HepG2 (cell line): ENCODE data around the gene CDX1. TPM values are rescaled to one million over a fixed set of nuclear protein-coding genes. Genes with fewer than 3 reads are reported as not detected.

Experiments used
- ATAC-seq: fragments of 200-7000 bp; cut with Tn5 transposase; 3 replicates; pipeline ENCODE4 v1.9.1; 2020; ENCODE audit warnings: mild to moderate bottlenecking, moderate library complexity
- BruUV-seq: library from RNA; stranded (reverse); fragments of 400-500 nt; replicated peaks from 2 replicates; lab custom pipeline; 2021; lab: Mats Ljungman, UMichigan
- CTCF ChIA-PET: fragments of 300-600 bp; formaldehyde crosslinking; extraction: SDS; loops from one replicate; lab custom pipeline; 2021; ENCODE audit warnings: low total read pairs, inconsistent platforms, low intra/inter-chr PET ratio; lab: Yijun Ruan, JAX
- POLR2A ChIA-PET: fragments of 350-600 bp; sonication (Branson Sonifier 250); formaldehyde crosslinking; loops from one replicate; lab custom pipeline; 2020; ENCODE audit warnings: antibody characterized with exemption, inconsistent platforms; lab: Yijun Ruan, JAX
- DNase-seq: peaks from one replicate; pipeline ENCODE4 v3.0.0-alpha.2; 2015; ENCODE audit warnings: low spot score
- FAIRE-seq: peaks from 3 replicates; lab custom pipeline; 2011; peaks lifted over from hg19 to GRCh38; lab: Jason Lieb, UNC
- H2AFZ ChIP-seq: one replicate; pipeline ENCODE4 v1.6.1; 2011; ENCODE audit warnings: low read length, inconsistent platforms
- H3K27ac ChIP-seq: fragments of 300-600 bp; 3 replicates; pipeline ENCODE4 v1.8.0; 2011; ENCODE audit warnings: mixed run types, mild to moderate bottlenecking, mixed read lengths, low read length, inconsistent platforms; ENCODE audit not compliant: insufficient read depth; ENCODE audit errors: extremely low read length
- H3K27me3 ChIP-seq, 2 experiments: fragments of 200-600 bp in 1 of 2; 2 replicates in 1 of 2; 3 replicates in 1 of 2; pipeline versions ENCODE4 v1.6.0 to v1.8.0; 2011; ENCODE audit warnings: low read length in 2 of 2, mild to moderate bottlenecking in 2 of 2, moderate library complexity in 2 of 2, inconsistent platforms in 1 of 2; ENCODE audit not compliant: insufficient read depth in 2 of 2, control insufficient read depth in 1 of 2
- H3K36me3 ChIP-seq, 2 experiments: fragments of 200-600 bp in 1 of 2; replicated peaks in 1 of 2; 2 replicates in 1 of 2; 3 replicates in 1 of 2; pipeline versions ENCODE4 v1.5.1 to v1.8.0; 2011; ENCODE audit warnings: low read length in 2 of 2, inconsistent platforms in 1 of 2; ENCODE audit not compliant: insufficient read depth in 2 of 2, control insufficient read depth in 1 of 2
- H3K4me1 ChIP-seq: 2 replicates; pipeline ENCODE4 v1.5.1; 2012; ENCODE audit warnings: low read length, inconsistent platforms; ENCODE audit not compliant: insufficient read depth
- H3K4me2 ChIP-seq: 2 replicates; pipeline ENCODE4 v1.6.0; 2011; ENCODE audit warnings: low read depth, low read length, inconsistent platforms
- H3K4me3 ChIP-seq, 3 experiments: fragments of 200-600 bp in 1 of 3; sonication (generic), shearing (Covaris generic) in 1 of 3; replicated peaks in 1 of 3; 2 replicates each; pipeline ENCODE4 v1.5.1; 2011 to 2016; ENCODE audit warnings: low read length in 3 of 3, inconsistent platforms in 2 of 3, low read depth in 2 of 3, mild to moderate bottlenecking in 2 of 3, control low read depth in 1 of 3, mixed read lengths in 1 of 3; ENCODE audit not compliant: insufficient read depth in 1 of 3
- H3K79me2 ChIP-seq: one replicate; pipeline ENCODE4 v1.6.1; 2011; ENCODE audit warnings: low read length, inconsistent platforms; ENCODE audit not compliant: insufficient read depth
- H3K9ac ChIP-seq: 2 replicates; pipeline ENCODE4 v1.6.0; 2011; ENCODE audit warnings: mild to moderate bottlenecking, low read depth, low read length, inconsistent platforms; ENCODE audit not compliant: insufficient read depth
- H3K9me3 ChIP-seq: 2 replicates; pipeline ENCODE4 v1.5.1; 2012; ENCODE audit warnings: mild to moderate bottlenecking, low read length
- H4K20me1 ChIP-seq: 2 replicates; pipeline ENCODE4 v1.6.0; 2011; ENCODE audit warnings: inconsistent platforms, mild to moderate bottlenecking, low read length, moderate library complexity; ENCODE audit not compliant: insufficient read depth
- BCLAF1 ChIP-seq: fragments of 450-650 bp; IDR thresholded peaks from 2 replicates; pipeline ENCODE4 v1.6.1; 2017; ENCODE audit warnings: mild to moderate bottlenecking
- E2F1 ChIP-seq: sonication (generic); formaldehyde crosslinking; IDR thresholded peaks from 2 replicates; pipeline ENCODE4 v1.5.0; 2020; ENCODE audit warnings: missing genetic modification reagents
- EZH2 ChIP-seq: conservative IDR thresholded peaks from 2 replicates; pipeline ENCODE4 v1.6.1; 2012; ENCODE audit warnings: mild to moderate bottlenecking, low read depth, low read length, moderate library complexity
- GRHL1 ChIP-seq: sonication (generic); formaldehyde crosslinking; conservative IDR thresholded peaks from 2 replicates; pipeline ENCODE4 v1.8.0; 2022; ENCODE audit warnings: missing genetic modification reagents
- HMGXB4 ChIP-seq, 2 experiments: sonication (generic) in 1 of 2; formaldehyde crosslinking in 1 of 2; IDR thresholded peaks; 2 replicates each; pipeline versions ENCODE4 v1.4.0 to v1.6.1; 2018 to 2020; ENCODE audit warnings: missing genetic modification reagents in 2 of 2, borderline replicate concordance in 1 of 2, low read depth in 1 of 2, mild to moderate bottlenecking in 1 of 2, missing biosample characterization in 1 of 2
- NR1H2 ChIP-seq: sonication (generic); formaldehyde crosslinking; IDR thresholded peaks from 2 replicates; pipeline ENCODE4 v1.8.1; 2022; ENCODE audit warnings: low read depth, missing genetic modification reagents, borderline replicate concordance
- RAD21 ChIP-seq: fragments of 450-650 bp; formaldehyde crosslinking; IDR thresholded peaks from 2 replicates; pipeline ENCODE4 v1.5.0; 2020; ENCODE audit warnings: mild to moderate bottlenecking
- SALL1 ChIP-seq: sonication (generic); formaldehyde crosslinking; IDR thresholded peaks from 2 replicates; pipeline ENCODE4 v1.8.0; 2022; ENCODE audit warnings: mild to moderate bottlenecking, missing genetic modification reagents
- SMAD9 ChIP-seq: sonication (generic); formaldehyde crosslinking; IDR thresholded peaks from 2 replicates; pipeline ENCODE4 v1.5.1; 2020; ENCODE audit warnings: mild to moderate bottlenecking, missing genetic modification reagents
- SRY ChIP-seq: sonication (generic); formaldehyde crosslinking; IDR thresholded peaks from 2 replicates; pipeline ENCODE4 v1.8.0; 2022; ENCODE audit warnings: mild to moderate bottlenecking, missing genetic modification reagents
- USF2 ChIP-seq, 2 experiments: sonication (generic) in 1 of 2; formaldehyde crosslinking in 1 of 2; IDR thresholded peaks; 2 replicates each; pipeline versions ENCODE4 v1.5.1 to v1.6.1; 2011 to 2020; ENCODE audit warnings: borderline replicate concordance in 1 of 2, low read depth in 1 of 2, low read length in 1 of 2, mild to moderate bottlenecking in 1 of 2, missing genetic modification reagents in 1 of 2, moderate library complexity in 1 of 2
- ZNF143 ChIP-seq: sonication (generic); formaldehyde crosslinking; IDR thresholded peaks from 2 replicates; pipeline ENCODE4 v1.4.0; 2020; ENCODE audit warnings: missing genetic modification reagents
- ZNF460 ChIP-seq: sonication (generic); formaldehyde crosslinking; IDR thresholded peaks from 2 replicates; pipeline ENCODE4 v1.5.1; 2020; ENCODE audit warnings: missing genetic modification reagents, mild to moderate bottlenecking, borderline replicate concordance
- ZNF7 ChIP-seq: IDR thresholded peaks from 2 replicates; pipeline ENCODE4 v1.6.1; 2016; ENCODE audit warnings: missing biosample characterization, missing genetic modification reagents
- ZSCAN21 ChIP-seq: sonication (generic); formaldehyde crosslinking; IDR thresholded peaks from 2 replicates; pipeline ENCODE4 v1.8.0; 2022; ENCODE audit warnings: mild to moderate bottlenecking, missing genetic modification reagents, moderate library complexity, borderline replicate concordance
- WGBS: methylation state at CpG from one replicate; pipeline ENCODE4 v1.1.6; 2017; ENCODE audit warnings: low lambda C conversion rate; 5-methylcytosine and 5-hydroxymethylcytosine counted together
- in situ Hi-C: cut with HindIII; loops from 2 replicates; pipeline ENCODE4 v1.10.0; 2017; ENCODE audit warnings: low pct_unique_long_range_greater_than_20kb; ENCODE audit not compliant: extremely low pct_ligation_motif_present
- intact Hi-C: fragments of 100-400 bp; cut with micrococcal nuclease; formaldehyde crosslinking; loops from one replicate; pipeline ENCODE4 v1.10.0; 2022; ENCODE audit not compliant: unreplicated experiment
- polyA plus RNA-seq, 8 experiments: library from polyadenylated mRNA; depleted of rRNA in 3 of 8; stranded (reverse) in 7 of 8; unstranded in 1 of 8; fragments of >200 nt; fragmentation: Illumina TruSeq in 4 of 8; extraction: Trizol in 4 of 8; gene quantifications; 2 replicates each; pipeline versions ENCODE4 v1.2.1 to v1.2.3, GENCODE V29; 2011 to 2016; ENCODE audit warnings: low read depth in 4 of 8, missing spikeins in 1 of 8, mixed read lengths in 1 of 8; ENCODE audit not compliant: insufficient read depth in 1 of 8
- total RNA-seq, 5 experiments: library from RNA; depleted of rRNA; stranded (reverse); fragments of >200 nt; fragmentation: Illumina TruSeq; extraction: Trizol; gene quantifications; 2 replicates each; pipeline ENCODE4 v1.2.3, GENCODE V29; 2016; ENCODE audit warnings: low read depth in 1 of 5

Gene CDX1
- total and polyA plus RNA-seq, 2 of the 13 experiments (the other 11 are each of a cell fraction or from before 2014, with no cell fraction given), result not detected

- Histone ChIP-seq H4K20me1 (no peaks in the 10 kb centered on the region), H2AFZ (no peak overlapping the region), H3K4me2 (no peak overlapping the region), H3K36me3 (no peaks in the 10 kb centered on the region), H3K9ac (no peak overlapping the region), H3K79me2 (no peaks in the 10 kb centered on the region), H3K4me3 (no peak overlapping the region), H3K9me3 (no peaks in the 10 kb centered on the region), H3K27me3 (peaks cover 1 to 11% of the 10 kb centered on the region in 2 experiments; a peak in 2 of 5 replicates), H3K4me1 (no peaks in the 10 kb centered on the region), H3K27ac (no peak overlapping the region)
- DNase-seq (no peak), FAIRE-seq (no peak), ATAC-seq (no peak)
- CTCF ChIA-PET, result no interaction called here
- POLR2A ChIA-PET, result no interaction called here
- intact Hi-C loops (no loop called here), in situ Hi-C loops (no loop called here)
- 33% methylated on average over 7 of the region's 7 CpGs for WGBS
- no TSS peak for BruUV-seq
- TF ChIP-seq ZNF143 (CRISPR knock-in tag), result no peak
- TF ChIP-seq NR1H2 (CRISPR knock-in tag), result no peak
- no peak for TF ChIP-seq GRHL1 (CRISPR knock-in tag)
- no peak for TF ChIP-seq BCLAF1
- TF ChIP-seq SALL1 (CRISPR knock-in tag), result no peak
- no peak for TF ChIP-seq HMGXB4 (CRISPR knock-in tag; IDR thresholded peaks at IDR 0.05; ENCODE audit: borderline replicate concordance in 1 of 2, low read depth in 1 of 2)
- TF ChIP-seq EZH2, result no peak
- TF ChIP-seq ZSCAN21, result no peak
- no peak for TF ChIP-seq E2F1 (CRISPR knock-in tag)
- TF ChIP-seq SRY (CRISPR knock-in tag), result no peak
- TF ChIP-seq RAD21 (CRISPR knock-in tag), result no peak
- TF ChIP-seq ZNF460 (CRISPR knock-in tag), result no peak
- TF ChIP-seq ZNF7, result no peak
- no peak for TF ChIP-seq USF2 (IDR thresholded peaks at IDR 0.05; ENCODE audit: low read depth, low read length)
- TF ChIP-seq USF2 (CRISPR knock-in tag; IDR thresholded peaks at IDR 0.05; ENCODE audit: borderline replicate concordance), result no peak
- no peak for TF ChIP-seq SMAD9 (CRISPR knock-in tag)
Measured at GRCh38 chr5:150230842-150231241, 64.3 kb downstream of the CDX1 start.
